Stomach (tissue), 4 donors: ENCODE results near the gene OGFOD1.

Source experiments
- EP300 ChIP-seq: sonication (generic); formaldehyde crosslinking; IDR thresholded peaks from one replicate; pipeline ENCODE4 v1.6.1; 2017; ENCODE audit warnings: antibody characterized with exemption
- POLR2A ChIP-seq, 4 donors: fragments of 450-650 bp; IDR thresholded peaks; one replicate each; pipeline ENCODE4 v1.6.1; 2016; ENCODE audit warnings: antibody characterized with exemption in 4 of 4, control low read depth in 2 of 4, mild to moderate bottlenecking in 1 of 4, moderate library complexity in 1 of 4
- POLR2AphosphoS5 ChIP-seq, 3 donors: sonication (generic); formaldehyde crosslinking; IDR thresholded peaks; one replicate each; pipeline ENCODE4 v1.6.1; 2016; ENCODE audit warnings: antibody characterized with exemption in 3 of 3
- TF ChIP-seq, protein P1 (sequence below), 7 experiments: fragments of 450-650 bp in 4 of 7; fragments of 200-600 bp in 3 of 7; sonication (generic) in 3 of 7; IDR thresholded peaks; one replicate each; pipeline ENCODE4 v1.5.1; 2016 to 2019; ENCODE audit warnings: antibody characterized with exemption in 7 of 7, control low read depth in 2 of 7, mild to moderate bottlenecking in 1 of 7

DNA sequence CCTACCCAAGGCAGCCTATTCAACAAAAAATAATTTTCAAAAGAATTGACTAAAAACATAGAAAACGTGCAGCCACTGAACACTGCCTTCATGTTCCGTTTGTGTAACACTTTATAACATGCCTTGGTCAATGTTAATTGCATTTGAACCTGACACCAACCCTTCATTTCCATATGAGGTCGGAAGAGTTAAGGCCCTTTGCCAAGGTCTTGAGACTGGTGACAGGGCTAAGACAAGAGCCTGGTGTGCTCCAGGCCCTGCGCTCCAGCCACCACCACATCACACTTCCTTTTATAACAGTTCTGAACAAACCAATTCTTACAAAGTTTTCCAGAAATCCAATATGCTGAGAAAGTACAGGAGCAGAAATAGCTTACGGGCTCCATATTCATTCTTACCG lies 64.3 kb downstream of the OGFOD1 start:
- TF ChIP-seq, protein P1, sequence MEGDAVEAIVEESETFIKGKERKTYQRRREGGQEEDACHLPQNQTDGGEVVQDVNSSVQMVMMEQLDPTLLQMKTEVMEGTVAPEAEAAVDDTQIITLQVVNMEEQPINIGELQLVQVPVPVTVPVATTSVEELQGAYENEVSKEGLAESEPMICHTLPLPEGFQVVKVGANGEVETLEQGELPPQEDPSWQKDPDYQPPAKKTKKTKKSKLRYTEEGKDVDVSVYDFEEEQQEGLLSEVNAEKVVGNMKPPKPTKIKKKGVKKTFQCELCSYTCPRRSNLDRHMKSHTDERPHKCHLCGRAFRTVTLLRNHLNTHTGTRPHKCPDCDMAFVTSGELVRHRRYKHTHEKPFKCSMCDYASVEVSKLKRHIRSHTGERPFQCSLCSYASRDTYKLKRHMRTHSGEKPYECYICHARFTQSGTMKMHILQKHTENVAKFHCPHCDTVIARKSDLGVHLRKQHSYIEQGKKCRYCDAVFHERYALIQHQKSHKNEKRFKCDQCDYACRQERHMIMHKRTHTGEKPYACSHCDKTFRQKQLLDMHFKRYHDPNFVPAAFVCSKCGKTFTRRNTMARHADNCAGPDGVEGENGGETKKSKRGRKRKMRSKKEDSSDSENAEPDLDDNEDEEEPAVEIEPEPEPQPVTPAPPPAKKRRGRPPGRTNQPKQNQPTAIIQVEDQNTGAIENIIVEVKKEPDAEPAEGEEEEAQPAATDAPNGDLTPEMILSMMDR (IDR thresholded peaks at IDR 0.05): no peak
- TF ChIP-seq POLR2A (IDR thresholded peaks at IDR 0.05) (no peak), EP300 (no peak), POLR2AphosphoS5 (IDR thresholded peaks at IDR 0.05) (no peak)
